Calu3 (cell line): ENCODE results near the gene SLC15A1. TPM values are rescaled to one million over a fixed set of nuclear protein-coding genes. Genes with fewer than 3 reads are reported as not detected.

Experiments used
- BruUV-seq: library from RNA; stranded (reverse); fragments of 400-500 nt; replicated peaks from 2 replicates; lab custom pipeline; 2021; lab: Mats Ljungman, UMichigan
- CTCF ChIA-PET: fragments of 300-600 bp; sonication (Branson Sonifier 250); formaldehyde crosslinking; loops from one replicate; lab custom pipeline; 2022; ENCODE audit warnings: antibody characterized with exemption; lab: Charles Lee
- DNase-seq: peaks from one replicate; pipeline ENCODE4 v3.0.0; 2022
- H3K27ac Mint-ChIP-seq: one replicate; pipeline ENCODE4 v1.8.0; 2022; ENCODE audit warnings: mixed read lengths; ENCODE audit not compliant: unreplicated experiment
- H3K27me3 Mint-ChIP-seq: one replicate; pipeline ENCODE4 v1.8.0; 2022; ENCODE audit warnings: mixed read lengths; ENCODE audit not compliant: unreplicated experiment
- H3K36me3 Mint-ChIP-seq: one replicate; pipeline ENCODE4 v1.8.0; 2022; ENCODE audit warnings: mild to moderate bottlenecking, moderate library complexity, mixed read lengths; ENCODE audit not compliant: insufficient read depth, unreplicated experiment
- H3K4me1 Mint-ChIP-seq: one replicate; pipeline ENCODE4 v1.8.0; 2022; ENCODE audit warnings: mild to moderate bottlenecking, low read depth, mixed read lengths; ENCODE audit not compliant: unreplicated experiment
- H3K4me3 Mint-ChIP-seq: one replicate; pipeline ENCODE4 v1.8.0; 2022; ENCODE audit warnings: mild to moderate bottlenecking, low read depth, moderate library complexity, mixed read lengths; ENCODE audit not compliant: unreplicated experiment
- H3K9me3 Mint-ChIP-seq: one replicate; pipeline ENCODE4 v1.8.0; 2022; ENCODE audit warnings: low read depth, mixed read lengths; ENCODE audit not compliant: unreplicated experiment
- intact Hi-C: fragments of 100-400 bp; cut with micrococcal nuclease; formaldehyde crosslinking; loops from one replicate; pipeline ENCODE4 v1.10.0; 2022; ENCODE audit not compliant: unreplicated experiment
- total RNA-seq: library from RNA; stranded (reverse); gene quantifications from 2 replicates; pipeline ENCODE4 v1.2.3, GENCODE V29; 2022
- TF ChIP-seq, protein P1 (sequence below): fragments of 200-600 bp; IDR thresholded peaks from one replicate; pipeline ENCODE4 v1.8.0; 2022; ENCODE audit warnings: antibody characterized with exemption; ENCODE audit not compliant: unreplicated experiment

The SLC15A1 gene
- total RNA-seq, 1 experiment from 2014 or later: 0.99 TPM

DNA sequence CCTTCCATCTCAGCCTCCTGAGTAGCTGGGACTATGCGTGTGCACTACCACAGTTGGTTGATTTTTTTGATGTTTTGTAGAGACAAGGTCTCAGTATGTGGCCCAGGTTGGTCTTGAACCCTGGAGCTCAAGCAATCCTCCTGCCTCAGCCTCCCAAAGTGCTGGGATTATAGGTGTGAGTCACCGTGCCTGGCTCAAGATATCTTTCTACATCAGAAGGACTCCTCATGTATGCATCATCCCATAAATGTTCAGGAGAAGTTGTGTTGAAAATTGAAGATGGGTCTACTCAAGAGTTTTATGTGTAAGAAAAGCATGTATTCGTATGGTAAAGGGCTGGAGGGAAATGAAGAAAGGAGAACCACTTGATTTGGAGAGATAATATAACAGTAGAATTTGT, 103.8 kb downstream of the SLC15A1 start:
- Mint-ChIP-seq H3K36me3 (peaks cover 7% of the 10 kb centered on the region), H3K27me3 (no peaks in the 10 kb centered on the region), H3K4me1 (peaks cover 24% of the 10 kb centered on the region), H3K9me3 (no peaks in the 10 kb centered on the region), H3K27ac (peak overlapping the region; percentile 73), H3K4me3 (no peak overlapping the region)
- TF ChIP-seq, protein P1, sequence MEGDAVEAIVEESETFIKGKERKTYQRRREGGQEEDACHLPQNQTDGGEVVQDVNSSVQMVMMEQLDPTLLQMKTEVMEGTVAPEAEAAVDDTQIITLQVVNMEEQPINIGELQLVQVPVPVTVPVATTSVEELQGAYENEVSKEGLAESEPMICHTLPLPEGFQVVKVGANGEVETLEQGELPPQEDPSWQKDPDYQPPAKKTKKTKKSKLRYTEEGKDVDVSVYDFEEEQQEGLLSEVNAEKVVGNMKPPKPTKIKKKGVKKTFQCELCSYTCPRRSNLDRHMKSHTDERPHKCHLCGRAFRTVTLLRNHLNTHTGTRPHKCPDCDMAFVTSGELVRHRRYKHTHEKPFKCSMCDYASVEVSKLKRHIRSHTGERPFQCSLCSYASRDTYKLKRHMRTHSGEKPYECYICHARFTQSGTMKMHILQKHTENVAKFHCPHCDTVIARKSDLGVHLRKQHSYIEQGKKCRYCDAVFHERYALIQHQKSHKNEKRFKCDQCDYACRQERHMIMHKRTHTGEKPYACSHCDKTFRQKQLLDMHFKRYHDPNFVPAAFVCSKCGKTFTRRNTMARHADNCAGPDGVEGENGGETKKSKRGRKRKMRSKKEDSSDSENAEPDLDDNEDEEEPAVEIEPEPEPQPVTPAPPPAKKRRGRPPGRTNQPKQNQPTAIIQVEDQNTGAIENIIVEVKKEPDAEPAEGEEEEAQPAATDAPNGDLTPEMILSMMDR: no peak
- CTCF ChIA-PET: no interaction called here
- intact Hi-C loops: no loop called here
- DNase-seq: no peak
- no TSS peak for BruUV-seq

DNA sequence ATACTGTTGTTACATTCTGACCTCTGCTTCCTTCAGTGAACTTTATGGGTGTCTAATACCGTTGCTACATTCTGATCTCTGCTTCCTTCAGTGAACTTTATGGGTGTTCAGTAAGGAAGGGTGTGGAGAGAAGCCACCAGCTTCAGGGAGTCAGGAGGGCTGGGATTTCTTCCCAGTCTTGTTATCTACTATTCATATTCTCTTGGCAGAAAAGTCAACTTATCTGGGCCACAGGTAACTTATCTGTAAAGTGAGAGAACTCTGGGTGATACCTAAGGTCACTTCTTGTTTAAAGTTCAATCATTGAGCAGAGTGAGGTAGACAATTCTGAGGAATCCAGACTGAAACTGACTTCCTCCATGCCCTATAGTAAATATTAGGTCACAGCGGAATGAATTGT, 104.3 kb downstream of the SLC15A1 start:
- peaks cover 7% of the 10 kb centered on the region for H3K36me3 Mint-ChIP-seq
- peaks cover 24% of the 10 kb centered on the region for H3K4me1 Mint-ChIP-seq
- no TSS peak for BruUV-seq
- TF ChIP-seq, protein P1: no peak
- no peak overlapping the region for H3K4me3 Mint-ChIP-seq
- no peak overlapping the region for H3K27ac Mint-ChIP-seq
- intact Hi-C loops: no loop called here
- CTCF ChIA-PET: interaction anchor here (0.8 kb wide), 1 partner anchor 25 kb away, joined by 4 read pairs; no protein-coding TSS in a partner anchor
- H3K9me3 Mint-ChIP-seq: no peaks in the 10 kb centered on the region
- no peak for DNase-seq
- no peaks in the 10 kb centered on the region for H3K27me3 Mint-ChIP-seq

DNA sequence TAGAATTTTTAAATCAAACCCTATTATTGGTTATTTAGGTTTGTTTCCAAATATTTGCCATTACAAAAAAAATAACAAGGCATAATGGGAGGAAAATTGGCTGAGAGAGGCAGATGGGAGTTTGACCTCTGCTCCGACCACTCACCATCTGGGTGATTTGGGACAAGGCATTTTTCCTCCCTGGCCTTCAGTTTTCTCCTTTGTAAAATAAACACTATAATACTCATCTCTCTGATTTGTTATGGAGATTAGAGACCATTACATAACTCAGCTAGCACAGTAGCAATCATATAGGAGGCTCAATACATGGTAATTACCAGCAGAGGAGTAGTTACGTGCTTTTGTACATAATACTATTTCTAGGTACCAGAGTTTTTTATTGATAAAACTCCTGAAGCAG, 105.4 kb downstream of the SLC15A1 start:
- peaks cover 24% of the 10 kb centered on the region for H3K4me1 Mint-ChIP-seq
- H3K27ac Mint-ChIP-seq: no peak overlapping the region
- DNase-seq: no peak
- H3K4me3 Mint-ChIP-seq: no peak overlapping the region
- peaks cover 7% of the 10 kb centered on the region for H3K36me3 Mint-ChIP-seq
- CTCF ChIA-PET: no interaction called here
- H3K9me3 Mint-ChIP-seq: no peaks in the 10 kb centered on the region
- no TSS peak for BruUV-seq
- intact Hi-C loops: no loop called here
- TF ChIP-seq, protein P1: no peak
- no peaks in the 10 kb centered on the region for H3K27me3 Mint-ChIP-seq

DNA sequence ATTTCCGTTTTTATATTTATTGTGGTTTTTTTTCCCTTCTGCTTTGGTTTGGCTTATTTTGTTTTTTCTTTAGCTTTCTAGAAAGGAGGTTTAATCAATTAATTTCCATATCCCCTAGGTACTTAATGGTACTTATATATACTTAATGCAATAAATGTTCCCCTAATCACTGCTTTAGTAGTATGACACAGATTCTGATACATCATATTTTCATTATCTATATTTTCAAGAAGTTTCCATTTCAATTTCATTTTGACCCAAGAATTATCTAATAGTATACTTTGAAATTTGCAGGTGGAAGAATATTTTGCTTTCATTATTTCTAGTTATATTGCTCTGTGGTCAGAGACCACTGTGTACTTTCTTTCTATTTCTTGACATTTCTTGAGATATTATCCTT, 109.0 kb downstream of the SLC15A1 start:
- Mint-ChIP-seq H3K27ac (no peak overlapping the region), H3K4me3 (no peak overlapping the region), H3K36me3 (no peaks in the 10 kb centered on the region), H3K9me3 (no peaks in the 10 kb centered on the region), H3K4me1 (peaks cover 9% of the 10 kb centered on the region), H3K27me3 (no peaks in the 10 kb centered on the region)
- TF ChIP-seq, protein P1: no peak
- CTCF ChIA-PET: no interaction called here
- intact Hi-C loops: no loop called here
- no TSS peak for BruUV-seq
- DNase-seq: no peak
